GM18951 (cell line): ENCODE data around the gene RAMAC.
A peak's percentile ranks its signal among the peaks of the same experiment; 100 is the strongest.

ENCODE experiments used
- POLR2A ChIP-seq: IDR thresholded peaks from 4 replicates; pipeline ENCODE4 v1.6.1; 2011; ENCODE audit warnings: mild to moderate bottlenecking; ENCODE audit not compliant: insufficient read length, insufficient read depth; ENCODE audit errors: extremely low read depth
- in situ Hi-C: fragments of 300-500 bp; cut with MboI; formaldehyde crosslinking; loops from one replicate; pipeline ENCODE4 v1.12.0; 2022; ENCODE audit warnings: low sequenced_read_pairs, mixed read lengths, inconsistent platforms; ENCODE audit not compliant: unreplicated experiment

Gene RAMAC

GRCh38 chr15:82972990-82973389, 13.0 kb upstream of the RAMAC start:
- in situ Hi-C loops = no loop called here
- TF ChIP-seq POLR2A = no peak

GRCh38 chr15:82977076-82977475, 8.9 kb upstream of the RAMAC start:
- TF ChIP-seq POLR2A = no peak
- in situ Hi-C loops = no loop called here

DNA sequence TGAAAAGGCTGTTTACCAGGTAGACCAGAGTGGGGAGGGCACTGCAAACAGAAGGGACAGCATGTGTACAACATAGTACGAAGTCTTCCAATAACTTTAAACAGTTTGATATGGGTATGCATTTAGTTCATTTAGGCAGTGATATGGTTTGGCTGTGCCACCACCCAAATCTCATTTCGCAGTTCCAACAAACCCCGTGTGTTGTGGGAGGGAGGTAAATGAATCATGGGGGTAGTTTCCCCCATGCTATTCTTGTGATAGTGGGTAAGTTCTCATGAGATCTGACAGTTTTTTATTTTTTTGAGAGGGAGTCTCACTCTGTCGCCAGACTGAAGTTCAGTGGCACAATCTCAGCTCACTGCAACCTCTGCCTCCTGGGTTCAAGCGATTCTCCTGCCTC, 7.6 kb upstream of the RAMAC start:
- in situ Hi-C loops = no loop called here
- no peak for TF ChIP-seq POLR2A

DNA sequence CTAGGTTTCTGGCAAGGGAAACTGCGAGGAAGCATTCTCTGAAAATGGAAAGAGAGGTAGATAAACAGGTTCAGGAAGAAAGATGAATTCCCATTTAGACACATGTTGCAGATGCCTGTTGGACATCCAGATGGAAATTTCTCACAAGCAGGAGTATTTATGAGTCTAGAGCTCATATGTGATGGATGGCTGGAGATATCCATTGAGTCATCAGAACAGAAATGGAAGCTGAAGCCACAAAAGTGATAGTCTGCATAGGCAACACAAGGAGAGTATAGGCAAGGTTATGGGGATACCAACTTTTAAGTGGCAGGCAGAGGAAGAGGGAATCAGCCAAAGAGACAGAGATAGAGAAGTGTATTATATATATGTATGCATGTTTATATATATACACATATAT, 6.3 kb upstream of the RAMAC start:
- TF ChIP-seq POLR2A = no peak
- in situ Hi-C loops = no loop called here

DNA sequence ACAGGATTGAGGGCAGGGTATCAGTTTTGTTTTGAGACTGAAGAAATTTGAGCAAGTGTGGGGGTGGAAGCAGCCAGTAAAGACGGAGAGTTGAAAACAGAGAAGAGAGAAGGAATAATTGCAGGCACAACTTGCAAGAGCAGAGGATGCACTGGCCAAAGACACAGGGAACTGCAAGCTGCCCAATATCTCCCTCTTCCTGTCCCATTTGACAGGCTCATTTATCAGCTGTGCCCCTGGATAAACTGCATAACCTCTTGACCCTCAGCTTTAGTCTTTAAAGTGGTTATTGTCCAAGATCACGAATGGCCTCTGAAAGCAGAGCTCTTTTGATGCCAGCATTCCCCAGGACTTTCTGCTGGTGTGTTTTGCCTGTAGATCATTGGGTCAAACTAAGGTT, 5.0 kb upstream of the RAMAC start:
- TF ChIP-seq POLR2A = no peak
- in situ Hi-C loops = no loop called here

DNA sequence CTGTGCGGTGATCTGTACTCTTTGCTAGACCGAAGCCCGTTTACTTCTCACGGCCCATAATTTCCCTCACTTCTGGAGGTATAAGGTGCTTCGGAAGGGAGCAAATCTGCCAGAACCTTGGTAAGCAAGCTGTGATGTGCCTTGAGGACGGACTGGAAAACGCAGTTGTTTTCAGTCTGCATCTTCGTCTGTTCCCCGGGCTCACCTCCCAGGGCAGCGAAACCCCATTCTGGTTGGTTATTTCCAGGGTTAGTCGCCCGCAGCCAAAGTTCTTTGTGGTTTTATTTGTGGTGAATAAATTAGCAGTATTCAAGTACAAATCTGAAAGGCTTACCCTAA, 401 bp downstream of the RAMAC start:
- TF ChIP-seq POLR2A = no peak
- in situ Hi-C loops = no loop called here

DNA sequence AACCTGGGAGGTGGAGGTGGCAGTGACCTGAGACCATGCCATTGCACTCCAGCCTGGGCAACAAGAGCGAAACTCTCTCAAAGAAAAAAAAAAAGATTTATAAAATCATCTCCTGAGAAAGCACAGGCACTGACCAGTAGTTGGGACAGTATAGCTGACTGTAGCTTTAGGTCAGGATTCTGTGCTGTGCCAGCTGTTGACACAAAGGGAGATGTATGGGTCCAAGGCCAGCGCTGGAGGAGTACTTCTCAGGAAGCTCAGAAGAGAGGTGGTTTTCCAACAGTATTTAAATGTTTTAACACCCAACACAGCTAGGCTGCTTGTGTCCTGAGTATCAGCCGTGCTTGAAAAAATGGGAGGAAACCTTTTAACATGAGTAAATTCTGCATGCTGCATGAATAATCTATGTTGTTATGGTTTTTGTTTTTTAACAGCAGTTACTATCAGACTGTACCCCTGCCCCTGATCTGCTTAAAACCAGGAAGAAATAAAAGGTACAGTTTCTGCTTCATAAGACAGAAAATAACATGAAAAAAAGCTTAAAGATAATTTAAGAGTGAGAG, 6.5 kb downstream of the RAMAC start:
- no peak for TF ChIP-seq POLR2A

GRCh38 chr15:82993144-82993543, 7.1 kb downstream of the RAMAC start:
- no peak for TF ChIP-seq POLR2A
- in situ Hi-C loops = no loop called here

More for the DNA sequence above, 6.5 kb downstream of the RAMAC start:
- in situ Hi-C loops = no loop called here

DNA sequence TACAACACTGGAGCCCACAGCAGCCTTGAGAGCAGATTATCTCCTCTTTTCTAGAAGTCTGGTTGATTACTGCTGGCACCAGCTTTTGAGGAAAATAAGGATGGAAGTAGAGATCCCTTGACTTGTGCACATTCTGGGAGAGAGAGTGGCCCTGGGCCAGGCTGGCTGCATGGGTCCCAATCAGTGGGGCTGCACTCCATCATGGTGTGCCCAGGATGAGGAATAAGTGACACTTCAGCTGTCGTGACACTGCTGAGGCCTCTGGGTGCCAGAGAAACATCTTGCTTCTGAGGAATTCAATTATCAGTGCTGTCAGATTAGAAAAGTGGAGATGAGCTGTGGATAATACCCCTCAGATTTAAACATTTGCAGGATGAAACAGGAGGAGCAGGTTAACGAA, 9.1 kb downstream of the RAMAC start:
- in situ Hi-C loops = no loop called here
- TF ChIP-seq POLR2A = no peak

DNA sequence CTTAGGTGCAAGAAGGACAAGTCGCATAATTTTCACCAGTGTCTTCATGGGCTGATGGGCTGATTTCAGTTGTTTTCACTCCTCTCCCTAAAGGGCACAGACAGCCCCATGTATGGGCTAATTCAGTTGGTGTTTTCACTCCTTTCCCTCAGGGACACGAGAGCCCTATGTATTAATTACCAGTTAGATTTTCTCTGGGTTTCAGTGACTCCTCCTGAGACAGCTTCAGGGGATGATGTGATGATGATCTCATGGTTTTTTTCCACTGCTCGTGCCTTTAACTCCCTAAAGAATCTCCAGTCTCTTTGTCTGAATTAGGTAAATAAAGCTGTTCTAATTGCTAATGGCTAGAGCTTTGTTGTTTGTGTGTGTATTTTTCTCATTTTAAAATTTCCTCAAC, 9.9 kb downstream of the RAMAC start:
- in situ Hi-C loops = no loop called here

DNA sequence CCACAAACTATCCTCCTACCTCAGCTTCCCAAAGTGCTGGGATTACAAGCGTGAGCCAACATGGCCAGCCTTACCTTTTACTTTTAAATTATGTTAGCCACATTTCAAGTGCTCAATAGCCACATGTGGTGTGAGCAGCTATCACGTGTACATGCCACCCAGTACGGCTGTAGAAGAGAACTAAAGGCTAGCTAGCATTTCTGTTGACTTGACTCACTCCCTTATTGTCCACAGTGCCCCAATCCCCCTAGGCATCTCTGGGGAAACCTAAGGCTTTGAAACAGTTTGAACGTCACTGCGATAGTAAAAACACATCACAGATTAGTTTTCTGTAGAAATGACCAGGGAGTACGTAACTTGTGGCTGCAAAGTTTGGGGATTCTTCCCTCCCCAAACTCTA, 13.4 kb downstream of the RAMAC start:
- no peak for TF ChIP-seq POLR2A
- in situ Hi-C loops = no loop called here

More for the DNA sequence above, 9.9 kb downstream of the RAMAC start:
- no peak for TF ChIP-seq POLR2A

DNA sequence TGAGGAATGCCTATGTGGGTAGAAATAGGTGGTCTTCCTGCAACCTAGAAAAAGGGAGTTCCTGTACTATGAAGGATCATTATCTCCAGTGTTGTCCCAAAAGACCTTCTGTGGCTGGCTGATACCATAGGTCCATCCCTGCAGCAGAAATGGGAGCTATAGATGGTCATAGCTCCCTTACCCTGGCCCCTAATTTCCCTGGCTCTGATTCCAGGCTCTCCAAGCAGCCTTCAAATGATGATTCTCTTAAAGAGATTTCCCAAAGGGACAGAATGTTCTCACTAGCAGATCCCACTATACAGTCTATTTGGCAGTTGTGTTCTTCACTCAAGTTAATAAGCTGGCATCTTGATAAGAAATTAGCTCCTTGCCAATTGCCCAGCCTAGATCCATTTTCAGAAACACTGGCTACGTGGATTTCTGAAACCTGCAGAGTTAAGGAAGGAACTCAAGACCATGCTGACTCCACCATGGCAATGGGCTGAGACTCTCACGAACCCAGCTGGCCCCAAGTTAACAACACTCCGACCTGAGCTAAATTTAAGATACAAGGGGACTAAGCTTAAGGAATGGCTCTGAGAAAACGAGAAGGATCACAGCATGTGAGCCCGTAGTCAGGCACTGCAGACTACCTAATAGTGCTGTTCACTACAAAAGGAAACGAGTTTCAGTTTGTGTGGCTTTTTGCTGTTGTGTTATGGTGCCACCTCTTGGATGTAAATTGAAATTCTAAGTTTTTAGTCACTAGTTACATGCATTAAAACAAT, 14.1 kb downstream of the RAMAC start:
- in situ Hi-C loops = loop anchor here (10.0 kb wide), 1 partner anchor 465 kb away; no protein-coding TSS in a partner anchor
- TF ChIP-seq POLR2A = no peak

DNA sequence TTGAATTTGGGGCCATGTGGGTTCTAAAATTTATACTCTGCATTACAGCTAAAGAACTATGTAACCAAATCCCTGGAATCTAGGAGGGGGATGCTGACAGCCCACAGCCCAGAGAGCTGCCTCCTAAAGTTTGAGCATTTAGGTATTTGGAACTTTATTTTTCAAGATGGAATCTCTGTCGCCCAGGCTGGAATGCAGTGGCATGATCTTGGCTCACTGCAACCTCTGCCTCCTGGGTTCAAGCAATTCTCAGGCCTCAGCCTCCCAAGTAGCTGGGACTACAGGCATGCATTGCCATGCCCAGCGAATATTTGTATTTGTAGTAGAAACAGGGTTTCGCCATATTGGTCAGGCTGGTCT, 14.6 kb downstream of the RAMAC start:
- in situ Hi-C loops = loop anchor here (10.0 kb wide), 1 partner anchor 466 kb away; no protein-coding TSS in a partner anchor

DNA sequence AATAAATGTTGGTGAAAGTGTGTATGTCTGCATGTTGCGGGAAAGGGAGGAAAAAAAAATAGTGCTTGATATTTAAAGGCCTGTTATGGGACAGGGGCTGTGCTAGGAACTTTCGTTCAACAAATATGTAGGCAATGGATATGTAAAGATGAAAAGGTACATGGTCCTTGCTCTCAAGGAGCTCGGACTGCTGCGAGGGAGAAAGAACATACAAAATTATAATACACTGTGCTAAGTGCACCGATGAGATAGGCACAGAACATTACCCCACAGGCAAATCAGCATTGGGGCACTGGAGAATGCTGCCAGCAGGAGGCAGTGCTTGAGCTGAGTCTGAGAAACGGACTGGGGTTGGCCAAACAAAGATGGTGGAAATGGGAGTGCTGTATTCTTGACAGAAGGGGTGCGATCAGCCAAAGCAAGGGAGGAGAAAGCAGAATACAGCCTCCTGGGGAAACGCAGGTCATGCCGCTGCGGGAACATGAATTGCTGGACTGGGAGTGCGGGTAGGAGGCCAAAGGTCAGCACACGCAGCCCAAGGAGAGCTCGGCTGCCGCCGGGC, 24.8 kb downstream of the RAMAC start:
- no peak for TF ChIP-seq POLR2A
- in situ Hi-C loops = no loop called here

GRCh38 chr15:83011271-83012075, 25.5 kb downstream of the RAMAC start, which contains the start of gene C15orf40:
TSS of gene C15orf40 (minus strand) at chr15:83011639. CDS start at chr15:83011607, 32 bp downstream.
- peak; percentile 92 for TF ChIP-seq POLR2A
- in situ Hi-C loops = no loop called here
